Chondrocyte (in vitro differentiated cells): Measurements from ENCODE around the gene CCDC91. TPM values are rescaled to one million over a fixed set of nuclear protein-coding genes. Genes with fewer than 3 reads are reported as not detected.

Experiments used
- DNase-seq: peaks from one replicate; pipeline ENCODE4 v3.0.0; 2021; ENCODE audit warnings: mixed read lengths, low spot score
- H3K27ac Mint-ChIP-seq: one replicate; pipeline ENCODE4 v1.8.0; 2021; ENCODE audit warnings: mild to moderate bottlenecking, moderate library complexity, mixed read lengths; ENCODE audit not compliant: unreplicated experiment
- H3K27me3 Mint-ChIP-seq: 2 replicates; pipeline ENCODE4 v1.8.0; 2021; ENCODE audit warnings: low read depth, mixed read lengths
- H3K36me3 Mint-ChIP-seq: 2 replicates; pipeline ENCODE4 v1.8.0; 2021; ENCODE audit warnings: low read depth, mixed read lengths
- H3K4me1 Mint-ChIP-seq: 2 replicates; pipeline ENCODE4 v1.8.0; 2021; ENCODE audit warnings: low read depth, mild to moderate bottlenecking, mixed read lengths
- H3K4me3 Mint-ChIP-seq: one replicate; pipeline ENCODE4 v1.8.0; 2021; ENCODE audit warnings: mild to moderate bottlenecking, moderate library complexity, mixed read lengths; ENCODE audit not compliant: unreplicated experiment
- H3K9me3 Mint-ChIP-seq: 2 replicates; pipeline ENCODE4 v1.8.0; 2021; ENCODE audit warnings: low read depth, mixed read lengths
- total RNA-seq: library from RNA; stranded (reverse); gene quantifications from 3 replicates; pipeline ENCODE4 v1.2.1, GENCODE V29; 2021
- TF ChIP-seq, protein P1 (sequence below): fragments of 200-600 bp; sonication (generic); IDR thresholded peaks from 2 replicates; pipeline ENCODE4 v1.5.0; 2021; ENCODE audit warnings: antibody characterized with exemption, mild to moderate bottlenecking, moderate library complexity

CCDC91 gene
- total RNA-seq, 1 donor from 2014 or later, result 17.7 TPM

DNA sequence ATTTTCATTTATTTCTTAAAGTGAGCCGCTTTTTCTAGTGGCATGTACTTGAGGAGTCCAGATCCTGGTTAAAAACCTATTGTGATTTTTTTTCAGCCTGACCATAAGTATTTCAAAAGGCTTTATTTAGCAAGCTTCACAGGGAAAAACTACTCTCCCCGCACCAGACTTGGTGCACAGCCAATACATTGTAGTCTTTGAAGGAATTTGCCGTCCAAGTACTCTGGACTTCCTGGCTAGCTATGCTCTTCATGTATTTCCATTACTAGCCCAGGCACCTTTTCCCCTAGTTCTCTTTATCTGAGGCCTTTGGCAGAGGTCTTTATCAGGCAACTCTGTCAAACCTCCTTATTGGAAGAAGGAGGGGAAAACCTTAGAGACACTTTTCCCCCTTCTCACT lies 234.7 kb downstream of the CCDC91 start:
- H3K27me3 Mint-ChIP-seq, result no peaks in the 10 kb centered on the region
- H3K27ac Mint-ChIP-seq, result peak overlapping the region; percentile 13
- H3K36me3 Mint-ChIP-seq, result peaks cover 2% of the 10 kb centered on the region
- DNase-seq, result no peak
- peaks cover 10% of the 10 kb centered on the region for H3K4me1 Mint-ChIP-seq
- no peak overlapping the region for H3K4me3 Mint-ChIP-seq
- TF ChIP-seq, protein P1, sequence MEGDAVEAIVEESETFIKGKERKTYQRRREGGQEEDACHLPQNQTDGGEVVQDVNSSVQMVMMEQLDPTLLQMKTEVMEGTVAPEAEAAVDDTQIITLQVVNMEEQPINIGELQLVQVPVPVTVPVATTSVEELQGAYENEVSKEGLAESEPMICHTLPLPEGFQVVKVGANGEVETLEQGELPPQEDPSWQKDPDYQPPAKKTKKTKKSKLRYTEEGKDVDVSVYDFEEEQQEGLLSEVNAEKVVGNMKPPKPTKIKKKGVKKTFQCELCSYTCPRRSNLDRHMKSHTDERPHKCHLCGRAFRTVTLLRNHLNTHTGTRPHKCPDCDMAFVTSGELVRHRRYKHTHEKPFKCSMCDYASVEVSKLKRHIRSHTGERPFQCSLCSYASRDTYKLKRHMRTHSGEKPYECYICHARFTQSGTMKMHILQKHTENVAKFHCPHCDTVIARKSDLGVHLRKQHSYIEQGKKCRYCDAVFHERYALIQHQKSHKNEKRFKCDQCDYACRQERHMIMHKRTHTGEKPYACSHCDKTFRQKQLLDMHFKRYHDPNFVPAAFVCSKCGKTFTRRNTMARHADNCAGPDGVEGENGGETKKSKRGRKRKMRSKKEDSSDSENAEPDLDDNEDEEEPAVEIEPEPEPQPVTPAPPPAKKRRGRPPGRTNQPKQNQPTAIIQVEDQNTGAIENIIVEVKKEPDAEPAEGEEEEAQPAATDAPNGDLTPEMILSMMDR, result no peak
- peaks cover 9% of the 10 kb centered on the region for H3K9me3 Mint-ChIP-seq

DNA sequence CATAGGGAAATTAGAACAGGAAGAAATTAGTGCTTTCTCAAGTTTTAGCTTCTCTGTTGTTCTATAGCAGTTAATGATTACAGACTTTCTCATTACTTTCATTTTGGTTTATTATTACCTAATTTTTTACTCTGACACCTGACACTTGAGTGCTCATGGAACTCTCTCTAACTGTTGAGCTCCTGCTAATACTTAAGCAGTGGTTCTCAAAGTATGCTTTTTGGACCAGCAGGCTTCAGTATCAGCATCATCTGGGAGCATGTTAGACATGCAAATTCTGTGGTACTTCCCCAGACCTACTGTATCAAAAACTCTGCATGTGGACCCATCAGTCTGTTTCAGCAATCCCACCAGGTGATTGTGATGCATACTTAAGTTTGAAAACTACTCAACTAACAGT lies 235.3 kb downstream of the CCDC91 start:
- Mint-ChIP-seq H3K36me3 (peaks cover 2% of the 10 kb centered on the region), H3K9me3 (peaks cover 9% of the 10 kb centered on the region), H3K27ac (peak overlapping the region; percentile 13), H3K4me1 (peaks cover 10% of the 10 kb centered on the region), H3K4me3 (no peak overlapping the region), H3K27me3 (no peaks in the 10 kb centered on the region)
- no peak for DNase-seq
- TF ChIP-seq, protein P1, result no peak

DNA sequence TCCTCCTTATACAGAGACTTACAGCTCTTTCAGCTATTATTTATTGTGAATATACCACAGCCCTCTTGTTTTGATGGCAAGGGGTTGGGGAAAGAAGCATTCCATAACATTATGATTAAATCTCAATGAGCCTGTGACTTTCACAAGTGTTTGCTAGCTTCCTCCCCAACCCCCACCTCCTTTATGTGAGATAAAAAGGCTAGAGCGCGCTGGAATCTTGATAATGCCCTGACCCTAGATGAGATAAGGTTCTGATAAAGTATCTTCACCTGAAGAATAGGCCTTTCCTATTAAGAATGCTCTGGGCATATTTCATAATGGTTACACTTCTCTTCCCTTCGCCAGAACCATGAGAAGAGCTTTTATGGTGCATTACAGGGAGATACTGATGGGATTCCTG lies 236.8 kb downstream of the CCDC91 start:
- Mint-ChIP-seq H3K27me3 (no peaks in the 10 kb centered on the region), H3K9me3 (no peaks in the 10 kb centered on the region), H3K36me3 (no peaks in the 10 kb centered on the region), H3K27ac (no peak overlapping the region), H3K4me1 (peaks cover 10% of the 10 kb centered on the region), H3K4me3 (no peak overlapping the region)
- TF ChIP-seq, protein P1, result no peak
- DNase-seq, result no peak

DNA sequence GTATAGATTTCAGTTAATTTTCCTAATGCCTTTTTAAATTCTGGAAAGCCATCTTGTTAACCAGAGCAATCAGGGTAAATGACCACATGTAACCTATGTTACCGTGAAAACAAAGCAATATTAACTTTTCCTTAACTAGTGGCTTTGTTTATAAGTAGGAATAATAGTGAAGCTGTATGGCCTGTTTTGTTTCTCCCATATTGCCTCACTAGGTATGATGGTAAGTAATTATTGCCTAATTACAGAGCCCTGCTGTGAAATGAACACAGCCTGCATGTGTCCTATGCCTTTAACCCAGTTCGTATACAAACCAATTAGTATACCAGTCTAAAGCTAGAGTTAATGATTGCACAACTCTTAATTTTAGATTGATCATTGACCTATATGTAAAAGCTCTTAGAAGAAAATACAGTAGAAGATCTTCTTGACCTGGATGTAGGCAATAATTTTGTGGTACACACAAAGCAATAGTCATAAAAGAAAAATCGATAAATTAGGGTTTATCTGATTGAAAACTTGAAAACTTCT lies 249.9 kb downstream of the CCDC91 start:
- no peak overlapping the region for H3K27ac Mint-ChIP-seq
- no peaks in the 10 kb centered on the region for H3K9me3 Mint-ChIP-seq
- TF ChIP-seq, protein P1, result no peak

DNA sequence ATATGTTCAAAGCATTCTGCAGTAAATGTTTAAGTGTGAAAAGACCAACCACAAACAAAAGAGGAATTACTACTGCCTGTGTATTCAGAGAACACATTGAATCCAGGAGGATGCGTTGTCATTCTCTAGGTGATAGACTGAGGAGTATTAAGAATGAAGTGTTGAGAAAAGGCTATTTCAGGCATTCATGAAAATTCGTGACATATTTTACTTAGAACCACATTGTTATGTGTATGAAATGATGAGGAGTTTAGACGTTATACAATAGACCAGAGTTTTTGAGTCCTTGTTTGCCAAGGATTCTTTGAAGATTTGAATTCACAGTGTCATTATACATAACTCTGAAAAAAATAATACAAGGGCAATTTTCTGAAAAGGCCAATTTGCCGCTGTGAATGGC lies 251.8 kb downstream of the CCDC91 start:
- Mint-ChIP-seq H3K4me1 (peaks cover 3% of the 10 kb centered on the region), H3K27me3 (no peaks in the 10 kb centered on the region), H3K36me3 (no peaks in the 10 kb centered on the region), H3K4me3 (no peak overlapping the region), H3K9me3 (no peaks in the 10 kb centered on the region), H3K27ac (no peak overlapping the region)
- no peak for DNase-seq
- TF ChIP-seq, protein P1, result no peak

More for the DNA sequence above, 249.9 kb downstream of the CCDC91 start:
- H3K27me3 Mint-ChIP-seq, result no peaks in the 10 kb centered on the region
- no peak overlapping the region for H3K4me3 Mint-ChIP-seq
- DNase-seq, result no peak
- peaks cover 3% of the 10 kb centered on the region for H3K4me1 Mint-ChIP-seq
- no peaks in the 10 kb centered on the region for H3K36me3 Mint-ChIP-seq
